Vagina (tissue), 2 donors: ENCODE data around the gene CEP104. TPM values are rescaled to one million over a fixed set of nuclear protein-coding genes. Genes with fewer than 3 reads are reported as not detected.

Experiments used
- DNase-seq, 2 donors: peaks; one replicate each; pipeline ENCODE4 v3.0.0-alpha.2; 2017; ENCODE audit errors: extremely low spot score in 2 of 2
- H3K27ac ChIP-seq: fragments of 200-600 bp; sonication (generic); one replicate; pipeline ENCODE4 v1.5.1; 2019
- H3K27me3 ChIP-seq: fragments of 200-600 bp; sonication (generic); one replicate; pipeline ENCODE4 v1.5.1; 2019
- H3K36me3 ChIP-seq, 2 donors: fragments of 200-600 bp; sonication (generic); one replicate each; pipeline ENCODE4 v1.5.1; 2017 to 2019
- H3K4me1 ChIP-seq: fragments of 200-600 bp; sonication (generic); one replicate; pipeline ENCODE4 v1.5.1; 2019
- H3K4me3 ChIP-seq, 2 donors: fragments of 200-600 bp; sonication (generic); 1 replicate in 1 of 2; 2 replicates in 1 of 2; pipeline ENCODE4 v1.5.1; 2016 to 2019
- H3K9me3 ChIP-seq: fragments of 200-600 bp; sonication (generic); one replicate; pipeline ENCODE4 v1.5.1; 2019
- CTCF ChIP-seq, 3 experiments: fragments of 450-650 bp in 2 of 3; fragments of 200-600 bp in 1 of 3; sonication (generic) in 1 of 3; IDR thresholded peaks; one replicate each; pipeline ENCODE4 v1.5.1; 2017 to 2019; ENCODE audit warnings: antibody characterized with exemption in 3 of 3, mild to moderate bottlenecking in 2 of 3, moderate library complexity in 2 of 3
- POLR2A ChIP-seq, 2 donors: fragments of 450-650 bp; IDR thresholded peaks; one replicate each; pipeline ENCODE4 v1.6.1; 2017; ENCODE audit warnings: antibody characterized with exemption in 2 of 2, mild to moderate bottlenecking in 2 of 2, moderate library complexity in 2 of 2
- POLR2AphosphoS5 ChIP-seq, 2 donors: sonication (generic); formaldehyde crosslinking; IDR thresholded peaks; one replicate each; pipeline ENCODE4 v1.9.0; 2017; ENCODE audit warnings: antibody characterized with exemption in 2 of 2, mild to moderate bottlenecking in 2 of 2, low read depth in 1 of 2; ENCODE audit not compliant: insufficient read depth in 1 of 2
- intact Hi-C: fragments of 100-400 bp; cut with DNase I; formaldehyde crosslinking; loops from one replicate; pipeline ENCODE4 v1.15.1; 2023
- total RNA-seq: library from RNA; depleted of rRNA; stranded (reverse); fragments of >200 nt; gene quantifications from one replicate; pipeline ENCODE4 v1.2.3, GENCODE V29; 2016

Gene CEP104
- total RNA-seq, 1 donor from 2014 or later, result 62.9 TPM

- no peaks in the 10 kb centered on the region for H3K9me3 ChIP-seq
- H3K36me3 ChIP-seq, result peaks cover 0 to 33% of the 10 kb centered on the region in 2 donors
- DNase-seq, result no peak
- no peak overlapping the region for H3K4me3 ChIP-seq
- intact Hi-C loops, result no loop called here
- no peak for TF ChIP-seq POLR2A (IDR thresholded peaks at IDR 0.05)
- TF ChIP-seq CTCF (IDR thresholded peaks at IDR 0.05), result no peak
- no peaks in the 10 kb centered on the region for H3K27me3 ChIP-seq
- H3K27ac ChIP-seq, result no peak overlapping the region
- H3K4me1 ChIP-seq, result peaks cover 26% of the 10 kb centered on the region
These were observed 4.1 kb downstream of the CEP104 start for GRCh38 chr1:3852711-3853485.

- Histone ChIP-seq H3K27me3 (no peaks in the 10 kb centered on the region), H3K27ac (no peak overlapping the region), H3K9me3 (no peaks in the 10 kb centered on the region), H3K4me3 (no peak overlapping the region), H3K4me1 (peaks cover 22% of the 10 kb centered on the region), H3K36me3 (peaks cover 0 to 38% of the 10 kb centered on the region in 2 donors)
- intact Hi-C loops, result no loop called here
- no peak for DNase-seq
- TF ChIP-seq POLR2A (IDR thresholded peaks at IDR 0.05) (no peak), CTCF (IDR thresholded peaks at IDR 0.05) (no peak), POLR2AphosphoS5 (IDR thresholded peaks at IDR 0.05; ENCODE audit: insufficient read depth in 1 of 2, low read depth in 1 of 2) (no peak)
These were observed 4.9 kb downstream of the CEP104 start for GRCh38 chr1:3852091-3852490.

GRCh38 chr1:3851292-3851691 lies 5.7 kb downstream of the CEP104 start:
- H3K4me3 ChIP-seq, result no peak overlapping the region
- no peaks in the 10 kb centered on the region for H3K9me3 ChIP-seq
- no peaks in the 10 kb centered on the region for H3K27me3 ChIP-seq
- peaks cover 0 to 46% of the 10 kb centered on the region in 2 donors for H3K36me3 ChIP-seq
- intact Hi-C loops, result no loop called here
- H3K27ac ChIP-seq, result no peak overlapping the region
- TF ChIP-seq POLR2AphosphoS5 (IDR thresholded peaks at IDR 0.05; ENCODE audit: insufficient read depth in 1 of 2, low read depth in 1 of 2) (no peak), POLR2A (IDR thresholded peaks at IDR 0.05) (no peak), CTCF (IDR thresholded peaks at IDR 0.05) (no peak)
- no peak for DNase-seq
- peaks cover 20% of the 10 kb centered on the region for H3K4me1 ChIP-seq

- no peak for DNase-seq
- TF ChIP-seq POLR2AphosphoS5 (IDR thresholded peaks at IDR 0.05; ENCODE audit: insufficient read depth in 1 of 2, low read depth in 1 of 2) (no peak), POLR2A (IDR thresholded peaks at IDR 0.05) (no peak), CTCF (IDR thresholded peaks at IDR 0.05) (no peak)
- Histone ChIP-seq H3K27me3 (no peaks in the 10 kb centered on the region), H3K9me3 (no peaks in the 10 kb centered on the region), H3K4me1 (peaks cover 16% of the 10 kb centered on the region), H3K36me3 (peaks cover 0 to 49% of the 10 kb centered on the region in 2 donors), H3K4me3 (no peak overlapping the region), H3K27ac (no peak overlapping the region)
- intact Hi-C loops, result no loop called here
These were observed 6.2 kb downstream of the CEP104 start for GRCh38 chr1:3850857-3851256.

- TF ChIP-seq CTCF (IDR thresholded peaks at IDR 0.05) (no peak), POLR2AphosphoS5 (IDR thresholded peaks at IDR 0.05; ENCODE audit: insufficient read depth in 1 of 2, low read depth in 1 of 2) (no peak), POLR2A (IDR thresholded peaks at IDR 0.05) (no peak)
- Histone ChIP-seq H3K27me3 (no peaks in the 10 kb centered on the region), H3K4me3 (no peak overlapping the region), H3K4me1 (no peaks in the 10 kb centered on the region), H3K27ac (no peak overlapping the region), H3K9me3 (no peaks in the 10 kb centered on the region), H3K36me3 (peaks cover 0 to 75% of the 10 kb centered on the region in 2 donors)
- intact Hi-C loops, result no loop called here
- DNase-seq, result no peak
These were observed 9.9 kb downstream of the CEP104 start for GRCh38 chr1:3847081-3847480.
